ENCODE data around the gene PAAF1.

PAAF1 gene

DNA sequence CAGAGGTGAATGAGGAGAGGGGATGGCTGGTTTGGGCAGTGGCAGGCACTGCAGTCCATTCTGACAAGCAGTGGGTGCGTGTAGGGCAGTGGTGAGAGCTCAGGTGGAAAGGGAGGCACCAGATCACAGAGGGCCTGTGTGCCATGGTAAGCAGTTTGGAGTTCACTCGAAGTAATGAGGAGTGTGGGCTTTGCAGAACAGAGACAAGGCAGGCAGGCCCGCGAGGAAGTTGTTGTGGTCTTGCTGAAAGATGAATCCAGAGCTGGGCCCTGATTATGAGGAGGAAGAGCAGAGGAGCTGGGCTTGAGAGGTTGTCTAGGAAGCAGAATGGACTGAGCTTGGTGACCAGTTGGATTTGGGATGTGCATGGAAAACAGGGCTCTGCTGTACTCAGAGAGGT, 72.4 kb downstream of the PAAF1 start:
- no peak for DNase-seq

DNA sequence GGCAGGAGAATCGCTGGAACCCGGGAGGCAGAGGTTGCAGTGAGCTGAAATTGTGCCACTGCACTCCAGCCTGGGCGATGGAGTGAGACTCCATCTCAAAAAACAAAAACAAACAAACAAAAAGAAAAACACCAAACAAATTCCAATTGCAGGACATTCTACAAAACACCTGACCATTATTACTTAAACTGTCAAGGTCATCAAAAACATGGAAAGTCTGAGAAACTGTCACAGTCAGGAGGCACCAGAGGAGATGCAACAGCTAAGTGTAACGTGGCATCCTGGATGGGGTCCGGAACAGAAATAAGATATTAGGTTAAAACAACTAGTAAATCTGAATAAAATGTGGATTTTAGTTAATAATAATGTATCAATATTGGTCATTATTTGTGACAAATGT, 73.1 kb downstream of the PAAF1 start:
- no peak for DNase-seq

DNA sequence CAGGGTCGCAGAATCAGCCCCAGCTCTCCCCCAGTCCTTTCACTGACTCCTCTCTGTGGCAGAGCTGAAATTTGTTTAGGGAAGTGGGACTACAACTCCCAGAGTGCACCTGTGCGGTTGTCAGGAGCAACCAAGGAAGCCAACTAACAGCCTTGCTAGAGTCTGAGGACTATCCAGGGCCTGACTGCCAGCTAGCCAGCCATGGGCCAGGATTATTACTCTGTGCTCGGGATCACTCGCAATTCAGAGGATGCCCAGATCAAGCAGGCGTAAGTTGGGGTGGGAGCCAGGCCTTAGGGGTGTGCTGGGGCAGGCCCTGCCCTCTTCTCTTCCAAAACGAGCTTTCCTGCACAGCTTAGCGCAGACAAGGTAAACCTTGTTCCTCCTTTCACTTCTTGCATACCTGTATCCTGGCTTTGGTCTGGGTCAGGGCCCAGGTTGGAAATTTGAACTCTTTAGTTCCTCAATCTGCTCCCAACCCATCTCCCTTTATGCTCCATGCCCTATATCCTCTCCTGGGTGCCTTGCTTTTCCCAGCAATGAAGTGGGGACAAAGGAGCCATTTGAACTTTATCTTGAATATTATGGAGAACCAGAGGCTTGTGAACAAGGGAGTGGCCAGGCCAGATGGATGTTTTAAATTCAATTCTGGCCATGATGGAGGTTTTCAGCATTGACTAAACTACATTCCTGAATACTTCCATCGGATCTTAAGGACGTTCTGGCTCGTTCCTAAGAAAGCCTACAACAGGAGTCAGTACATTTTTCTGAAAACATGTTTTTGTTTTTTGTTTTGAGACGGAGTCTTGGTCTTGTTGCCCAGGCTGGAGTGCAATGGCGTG, 74.3 kb downstream of the PAAF1 start, which contains the start of gene DNAJB13:
TSS of gene DNAJB13 (plus strand) at position 158 of the 842 bp plus-strand sequence. CDS start at position 202, 44 bp downstream.
- no peak for DNase-seq

DNA sequence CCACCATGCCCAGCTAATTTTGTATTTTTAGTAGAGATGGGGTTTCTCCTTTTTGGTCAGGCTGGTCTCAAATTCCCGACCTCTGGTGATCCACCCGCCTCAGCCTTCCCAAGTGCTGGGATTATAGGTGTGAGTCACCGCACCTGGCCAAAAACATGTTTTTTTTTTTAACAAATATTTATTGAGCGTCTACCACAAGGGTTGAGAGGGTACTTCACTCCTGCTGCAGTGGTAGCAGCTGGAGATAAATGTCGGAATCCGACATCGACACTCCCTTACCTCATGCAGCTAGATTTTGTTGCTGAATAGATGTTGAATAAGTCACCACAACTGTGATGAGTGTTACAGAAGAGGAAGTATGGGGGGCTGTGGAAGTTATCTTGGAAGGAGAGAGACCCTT, 75.0 kb downstream of the PAAF1 start:
- DNase-seq: no peak

DNA sequence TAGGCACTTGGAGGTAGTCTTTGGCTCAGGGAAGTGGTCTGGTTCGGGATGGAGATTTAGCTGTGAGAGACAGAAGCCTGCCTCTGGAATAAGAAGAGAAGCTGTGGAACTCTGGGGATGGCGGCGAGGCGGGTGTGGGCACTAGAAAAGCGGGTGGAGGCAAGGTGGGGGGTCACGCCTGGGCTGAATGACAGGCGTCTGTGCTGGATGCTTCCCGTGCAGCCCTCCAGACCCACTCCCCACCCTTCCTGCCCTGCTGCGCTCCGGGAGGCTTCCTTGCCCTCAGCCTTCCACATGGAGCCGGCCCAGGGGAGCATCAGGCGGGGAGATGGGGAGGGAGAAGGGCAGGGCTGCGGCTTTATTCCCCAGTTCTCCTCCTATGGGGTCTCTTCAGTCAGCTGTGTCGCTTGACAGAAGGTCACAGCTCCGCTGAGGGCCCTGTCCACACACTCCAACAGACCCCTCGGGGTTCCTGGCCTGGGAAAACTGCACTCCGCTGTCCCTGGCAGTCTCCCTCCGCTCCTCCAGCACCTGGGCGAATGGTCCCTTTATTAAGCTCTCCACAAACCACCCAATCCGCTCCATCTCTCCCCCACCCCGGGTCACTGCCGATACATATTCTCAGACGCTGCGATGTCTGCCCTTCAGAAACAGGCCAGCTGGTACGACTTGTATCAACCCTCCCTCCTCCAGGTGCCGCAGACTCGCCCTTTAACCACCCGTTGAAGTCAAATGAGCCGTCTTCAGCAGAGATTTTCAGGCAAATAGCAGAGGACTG, 80.3 kb downstream of the PAAF1 start:
- DNase-seq: no peak

DNA sequence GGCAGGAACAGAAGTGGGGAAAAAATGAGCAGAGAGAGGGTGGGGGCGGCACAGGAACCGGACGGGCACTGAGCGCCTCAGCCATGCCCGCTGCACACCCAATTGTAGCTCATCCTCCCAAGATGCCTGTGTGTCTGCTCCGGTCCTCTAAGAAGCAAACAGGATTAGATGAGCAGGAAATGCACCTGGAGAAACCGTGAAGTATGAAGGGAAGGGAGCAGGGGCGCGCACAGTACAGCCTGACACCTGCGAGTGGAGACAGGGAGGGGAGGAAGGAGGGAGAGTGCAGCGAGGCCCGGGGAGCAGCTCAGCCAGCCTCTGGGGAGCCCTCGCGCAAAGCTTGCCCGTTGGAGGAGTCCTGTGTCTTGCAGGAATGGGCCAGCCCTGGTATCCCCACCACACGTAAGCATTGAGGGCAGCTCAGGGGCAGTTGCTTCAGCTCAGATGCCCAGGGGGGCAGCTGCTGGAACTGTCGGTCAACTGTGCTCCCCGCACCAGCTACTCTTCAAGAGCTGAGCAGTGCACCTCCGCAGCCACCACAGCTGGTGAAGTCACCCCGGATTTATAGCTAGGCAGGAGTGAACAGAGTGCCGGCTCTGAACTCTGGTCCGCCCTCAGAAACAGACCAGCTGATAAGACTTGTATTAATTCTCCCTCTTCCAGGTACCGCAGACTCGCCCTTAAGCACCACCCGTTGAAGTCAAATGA, 81.0 kb downstream of the PAAF1 start:
- DNase-seq: no peak

DNA sequence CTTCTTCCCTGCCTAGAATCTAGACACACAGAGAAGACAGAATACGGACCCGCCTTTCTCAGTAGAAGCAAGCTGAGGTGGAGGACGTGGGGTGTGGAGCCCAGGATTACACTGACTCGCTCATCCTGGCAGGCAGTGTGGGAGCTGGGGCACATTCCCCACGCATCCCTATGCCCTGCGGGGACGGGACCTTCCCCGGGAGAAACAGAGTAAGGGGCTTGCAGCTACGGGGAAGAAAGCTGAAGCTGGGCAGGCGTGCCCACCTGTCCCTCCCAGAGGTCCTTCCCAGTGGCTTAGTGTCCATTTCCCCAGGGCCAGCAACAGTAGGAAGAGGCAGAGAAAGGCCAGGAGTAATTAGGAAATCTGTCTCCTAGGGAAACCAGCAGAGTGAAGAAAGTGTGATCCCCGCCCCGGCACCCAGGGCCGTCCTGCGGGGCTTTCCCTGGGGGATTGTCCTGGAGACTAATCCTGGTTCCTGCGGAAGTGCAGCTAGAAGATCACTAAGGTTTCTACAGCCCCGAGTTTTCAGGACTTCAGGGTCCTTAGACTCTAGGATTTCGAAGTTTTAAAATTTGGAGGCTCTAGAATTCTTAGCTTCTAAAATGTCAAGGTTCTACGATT, 81.8 kb downstream of the PAAF1 start:
- DNase-seq: no peak

DNA sequence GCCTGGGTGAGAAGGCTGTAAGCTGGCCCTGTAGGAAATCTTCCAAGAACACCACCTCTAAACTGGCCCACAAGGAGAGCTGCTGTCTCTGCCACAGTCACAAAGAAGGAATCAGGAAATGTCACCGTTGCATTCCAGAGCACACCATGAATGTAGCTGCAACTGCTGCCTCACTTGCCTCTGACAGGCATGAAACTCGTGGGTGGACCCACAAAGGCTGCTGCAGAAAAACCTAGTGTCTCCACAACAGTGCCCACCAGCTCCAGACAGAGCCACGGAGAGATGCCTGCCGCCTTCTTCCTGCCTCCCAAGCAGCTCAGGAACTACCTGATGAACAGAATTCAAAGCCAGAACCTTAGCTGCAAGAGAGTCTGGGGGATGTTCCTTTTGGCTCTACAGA, 84.5 kb downstream of the PAAF1 start:
- DNase-seq: no peak

DNA sequence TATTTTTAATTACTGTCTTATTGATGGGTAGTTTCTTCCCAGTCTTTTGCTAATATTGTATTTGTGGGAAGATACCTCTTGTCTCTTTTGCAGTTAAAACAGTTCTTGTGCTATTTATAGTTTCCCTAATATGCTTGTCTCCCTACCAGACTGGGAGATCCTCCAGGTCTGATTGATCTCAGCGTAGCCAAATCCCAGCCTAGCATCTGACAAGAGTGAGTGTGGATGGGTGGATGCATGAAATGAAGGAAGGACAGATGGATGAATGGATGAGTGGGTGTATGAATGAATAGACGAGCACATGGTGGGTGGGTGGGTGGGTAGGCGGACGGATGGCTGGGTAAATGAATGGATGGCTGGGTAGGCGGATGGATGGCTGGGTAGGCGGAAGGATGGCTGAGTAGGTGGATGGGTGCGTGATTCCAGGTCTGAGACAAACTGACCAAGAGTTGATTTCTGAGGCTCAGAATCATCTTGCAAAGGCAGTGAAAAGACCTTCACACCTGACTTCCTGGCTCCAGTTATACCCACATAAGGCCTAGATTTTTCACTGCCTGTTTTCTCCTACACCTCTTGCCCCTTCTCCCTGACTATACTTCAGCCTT, 85.4 kb downstream of the PAAF1 start:
- no peak for DNase-seq

DNA sequence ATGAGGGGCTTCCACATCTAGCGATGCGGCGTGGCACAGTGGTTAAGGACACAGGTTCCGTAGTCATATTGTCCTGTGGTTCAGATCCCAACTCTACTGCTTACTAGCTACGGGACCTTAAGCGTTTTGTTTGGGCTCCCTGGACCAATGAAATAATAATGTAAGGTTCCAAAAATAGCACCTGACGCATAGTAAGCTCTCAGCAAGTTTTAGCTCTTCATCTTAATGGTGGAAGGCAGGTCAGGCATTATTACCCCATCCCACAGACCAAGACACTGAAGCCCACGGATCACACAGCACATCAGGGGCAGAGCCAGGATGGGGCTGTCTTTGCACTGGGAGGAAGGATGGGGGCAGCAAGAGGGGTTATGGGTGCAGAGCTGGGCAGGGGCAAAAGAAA, 87.1 kb downstream of the PAAF1 start:
- no peak for DNase-seq

DNA sequence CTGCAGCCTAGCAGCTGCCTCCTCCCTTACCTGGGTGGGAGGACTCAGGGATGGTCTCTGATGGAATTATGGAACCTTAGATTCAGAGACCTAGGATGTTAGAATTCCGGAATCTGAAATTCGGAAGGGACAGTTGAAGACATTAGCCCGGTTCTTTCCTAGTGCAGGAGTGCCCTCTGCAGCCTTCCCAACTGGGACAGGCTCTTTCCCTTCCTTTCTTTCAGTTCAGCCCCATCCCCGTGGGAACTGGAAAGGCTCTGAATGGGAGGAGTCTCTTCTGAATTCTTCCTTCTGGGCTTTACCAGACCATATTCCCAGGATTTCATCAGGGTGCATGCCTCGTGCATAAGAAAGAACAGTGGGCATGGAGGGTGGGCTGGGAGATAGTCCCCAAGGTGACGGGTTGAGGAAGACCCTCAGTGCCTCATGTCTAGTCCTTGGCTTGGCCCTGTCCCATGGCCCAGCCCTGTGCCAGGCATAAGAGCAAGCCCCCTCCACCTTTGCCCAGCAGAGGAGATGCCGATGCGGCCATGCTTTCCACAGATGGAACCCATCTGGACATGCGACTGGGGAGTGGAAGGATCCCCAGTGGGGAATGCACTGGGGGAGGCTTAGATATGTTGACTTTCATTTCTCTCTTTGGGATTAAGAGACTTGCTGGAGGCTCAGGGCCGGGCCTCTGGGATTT, 88.4 kb downstream of the PAAF1 start:
- no peak for DNase-seq

DNA sequence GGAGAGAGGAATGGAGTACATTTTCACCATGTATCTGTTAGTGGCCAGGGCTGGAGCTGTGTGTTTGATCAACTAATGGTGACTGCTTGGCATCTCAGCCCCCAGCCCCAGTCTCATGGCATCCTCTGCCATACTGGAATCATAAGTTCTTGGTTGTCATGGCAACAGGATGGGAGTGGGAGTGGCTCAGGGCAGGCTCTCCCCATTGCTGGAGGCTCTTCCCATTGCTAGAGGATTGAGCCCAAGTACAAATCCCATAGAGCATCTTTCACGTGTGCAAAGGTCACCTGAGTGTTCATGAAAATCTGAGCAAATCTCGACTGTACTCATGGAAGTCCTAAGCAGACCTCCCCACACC, 88.9 kb downstream of the PAAF1 start:
- DNase-seq: no peak

DNA sequence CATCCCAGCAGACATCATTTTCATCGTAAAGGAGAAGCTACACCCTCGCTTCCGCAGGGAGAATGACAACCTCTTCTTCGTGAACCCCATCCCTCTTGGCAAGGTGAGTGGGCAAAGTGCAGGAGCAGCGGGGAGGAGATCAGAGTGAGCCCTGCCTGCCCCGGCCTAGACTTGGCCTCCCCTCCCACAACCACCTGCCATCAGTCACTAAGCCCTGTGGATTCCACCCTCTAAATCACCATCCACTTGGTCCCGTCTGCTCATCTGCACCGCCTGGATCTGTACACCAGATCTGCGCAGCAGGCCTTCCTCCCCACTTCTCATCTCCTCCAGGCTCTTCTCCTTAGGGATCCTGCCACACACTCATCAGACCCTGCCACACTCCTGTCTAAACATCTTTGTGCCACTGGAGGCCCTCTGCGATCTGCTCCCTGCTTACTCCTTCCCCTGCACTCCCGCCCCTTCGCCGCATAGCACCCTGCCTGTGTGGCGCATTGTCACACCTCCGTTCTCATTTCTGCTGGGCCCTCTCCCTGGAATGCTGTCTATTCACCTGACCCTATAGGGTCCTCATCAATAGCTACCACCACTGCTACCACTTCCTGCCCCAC, 91.7 kb downstream of the PAAF1 start:
- DNase-seq: no peak

DNA sequence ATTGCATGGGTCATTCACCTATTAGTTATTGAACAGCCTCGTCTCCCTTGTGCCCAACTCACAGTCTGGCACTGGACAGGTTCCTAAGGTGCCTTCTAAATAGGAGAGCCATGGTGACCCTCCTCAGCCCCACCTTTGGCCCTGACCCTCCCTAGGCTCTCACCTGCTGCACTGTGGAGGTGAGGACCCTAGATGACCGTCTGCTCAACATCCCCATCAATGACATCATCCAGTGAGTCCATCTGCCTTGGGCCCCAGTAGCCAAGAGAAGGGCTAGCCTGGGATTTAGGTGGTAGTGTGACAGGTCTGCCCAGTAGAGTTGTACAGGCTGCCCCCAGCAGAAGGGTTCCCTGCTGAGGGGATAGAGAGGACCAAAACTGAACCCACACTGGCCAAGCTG, 92.3 kb downstream of the PAAF1 start:
- DNase-seq: no peak

DNA sequence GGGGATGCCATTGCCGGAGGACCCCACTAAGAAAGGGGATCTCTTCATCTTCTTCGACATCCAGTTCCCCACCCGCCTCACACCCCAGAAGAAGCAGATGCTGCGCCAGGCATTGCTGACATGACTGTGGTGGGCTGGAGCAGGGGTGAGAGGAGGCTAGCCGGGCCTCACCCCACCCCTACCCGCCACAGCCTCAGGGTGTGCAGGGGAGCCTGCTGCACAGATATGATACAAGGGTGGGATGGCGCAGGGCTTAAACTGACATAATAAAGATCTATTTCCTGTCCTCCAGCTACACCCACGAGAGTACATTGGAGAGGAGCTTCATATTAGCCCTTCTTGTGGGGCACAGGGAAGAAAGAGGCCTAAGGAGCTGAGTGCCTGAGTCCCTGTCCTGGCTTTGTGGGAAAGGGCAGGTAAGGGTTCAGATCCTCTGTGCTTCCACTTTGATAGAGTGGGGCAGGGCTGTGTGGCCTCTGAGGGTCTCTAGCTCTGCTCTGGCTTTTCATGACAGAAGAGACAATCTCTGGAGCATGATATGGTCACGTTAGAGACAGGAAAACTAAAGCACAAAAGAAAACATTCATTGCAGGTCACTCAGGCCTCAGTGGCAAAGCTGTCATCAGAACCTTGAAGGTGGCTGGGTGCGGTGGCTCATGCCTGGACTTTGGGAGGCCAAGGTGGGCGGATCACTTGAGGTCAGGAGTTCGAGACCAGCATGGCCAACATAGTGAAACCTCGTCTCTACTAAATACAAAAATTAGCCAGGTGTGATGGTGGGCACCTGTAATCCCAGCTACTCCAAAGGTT, 93.4 kb downstream of the PAAF1 start:
- DNase-seq: peak; percentile 63

DNA sequence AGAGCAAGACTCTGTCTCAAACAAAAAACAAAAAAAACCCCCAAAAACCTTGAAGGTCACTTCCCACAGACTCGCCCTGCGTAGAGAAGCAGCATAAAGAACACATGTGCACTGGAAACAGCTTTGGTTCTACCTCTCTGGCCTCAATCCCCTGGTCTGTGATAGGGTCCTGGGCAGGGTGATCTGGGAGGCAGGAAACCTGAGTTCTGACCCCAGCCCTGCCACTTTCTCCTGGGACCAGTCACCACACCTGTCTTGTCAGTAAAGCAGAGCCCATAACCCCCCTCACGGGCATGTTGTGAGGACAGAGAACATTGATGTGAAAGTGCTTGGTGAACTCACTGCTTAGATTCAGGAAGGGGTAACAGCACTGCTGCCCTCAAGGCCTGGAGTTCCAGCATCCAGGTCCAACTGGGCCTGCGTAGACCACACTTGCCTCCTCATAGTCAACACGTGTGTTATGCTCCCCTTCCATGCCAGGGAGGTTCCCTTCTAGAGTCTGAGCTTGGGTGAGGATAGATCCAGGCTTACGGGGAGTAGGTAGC, 94.4 kb downstream of the PAAF1 start:
- peak; percentile 60 for DNase-seq

DNA sequence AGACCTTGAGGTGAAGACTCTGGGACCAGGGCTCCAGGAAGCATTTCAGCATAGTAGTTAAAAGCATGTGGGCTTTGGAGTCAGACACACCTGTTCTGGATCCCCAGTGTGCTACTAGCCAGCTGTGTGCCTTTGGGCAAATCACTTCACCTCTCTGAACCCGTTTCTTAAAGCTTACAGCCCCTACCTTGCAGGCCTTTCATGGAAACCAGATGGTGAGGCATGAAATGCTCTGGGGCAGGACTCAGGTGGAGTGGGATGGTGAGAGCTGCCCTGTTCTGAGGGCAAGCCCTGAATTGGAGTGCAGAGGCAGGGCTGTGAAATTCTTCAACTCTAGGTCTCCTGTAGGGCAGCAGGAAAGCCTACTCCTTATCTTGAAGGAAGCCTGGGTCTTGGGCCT, 95.4 kb downstream of the PAAF1 start:
- peak; percentile 56 for DNase-seq

DNA sequence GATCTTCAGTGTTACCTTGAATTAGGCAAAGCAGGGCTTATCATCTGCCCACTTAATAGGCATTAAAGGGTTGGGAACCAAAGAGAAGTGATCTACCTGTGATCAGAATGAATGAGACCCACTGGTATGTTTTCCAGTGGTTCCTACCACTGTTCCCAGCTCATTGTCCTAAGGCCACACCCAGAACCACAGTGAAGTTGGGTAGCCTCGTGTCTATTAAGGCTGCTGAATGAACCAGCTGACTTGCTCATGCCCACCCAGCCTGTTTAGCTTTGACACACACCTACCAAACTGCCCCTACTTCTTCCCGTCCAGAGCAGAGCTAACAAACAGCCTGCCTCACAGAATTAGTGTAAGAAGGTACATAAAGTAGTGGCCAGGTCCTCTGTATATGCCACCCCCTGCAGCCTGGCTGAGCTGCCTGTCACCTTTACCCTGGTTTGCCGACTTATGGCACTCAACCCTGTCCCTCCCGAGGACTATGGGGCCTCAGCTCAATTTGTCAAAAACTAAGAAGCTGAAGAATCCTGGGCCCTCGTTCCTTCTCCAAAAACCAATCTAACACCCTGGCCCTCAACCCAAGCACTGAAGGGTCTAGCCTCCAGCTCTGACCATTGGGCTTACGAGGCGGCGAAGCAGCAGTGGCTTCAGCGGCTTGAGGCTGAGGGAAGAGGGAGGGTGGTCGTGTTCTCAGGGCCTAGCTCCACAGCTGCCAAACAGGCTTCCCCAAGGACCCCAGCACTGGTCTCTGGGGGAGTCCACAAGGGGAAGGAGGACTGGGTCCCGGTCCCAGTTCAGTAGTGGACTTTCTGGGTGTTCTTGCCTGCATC, 96.0 kb downstream of the PAAF1 start:
- DNase-seq: peak; percentile 49
